Adrenal gland (tissue), 12 donors: ENCODE measurements around the gene SYCP2L. TPM values are rescaled to one million over a fixed set of nuclear protein-coding genes. Genes with fewer than 3 reads are reported as not detected.

Experiments used
- DNase-seq, 7 donors: peaks; one replicate each; pipeline ENCODE4 v3.0.0-alpha.2; 2019 to 2020
- H3K27ac ChIP-seq, 5 donors: fragments of 200-600 bp; sonication (generic) in 4 of 5; 1 replicate in 3 of 5; 2 replicates in 2 of 5; pipeline versions ENCODE4 v1.5.1 to v1.8.0; 2016 to 2020; ENCODE audit warnings: mild to moderate bottlenecking in 1 of 5
- H3K27me3 ChIP-seq: fragments of 200-600 bp; 2 replicates; pipeline ENCODE4 v1.8.0; 2021
- H3K36me3 ChIP-seq, 2 donors: fragments of 200-600 bp; replicated peaks in 1 of 2; 1 replicate in 1 of 2; 2 replicates in 1 of 2; pipeline versions ENCODE4 v1.5.1 to v1.8.0; 2018 to 2022
- H3K4me1 ChIP-seq, 2 donors: fragments of 200-600 bp; replicated peaks in 1 of 2; 1 replicate in 1 of 2; 2 replicates in 1 of 2; pipeline versions ENCODE4 v1.5.1 to v1.8.0; 2018 to 2021
- H3K4me3 ChIP-seq, 4 donors: fragments of 200-600 bp; sonication (generic) in 3 of 4; one replicate each; pipeline ENCODE4 v1.5.1; 2016 to 2018
- H3K9me3 ChIP-seq, 3 donors: fragments of 200-600 bp; sonication (generic) in 1 of 3; replicated peaks in 1 of 3; 1 replicate in 2 of 3; 2 replicates in 1 of 3; pipeline versions ENCODE4 v1.5.1 to v1.8.0; 2016 to 2021
- POLR2A ChIP-seq, 2 donors: fragments of 450-650 bp; IDR thresholded peaks; one replicate each; pipeline ENCODE4 v1.6.1; 2017; ENCODE audit warnings: antibody characterized with exemption in 2 of 2, mild to moderate bottlenecking in 2 of 2, moderate library complexity in 1 of 2
- WGBS, 4 donors: extraction: QIAGEN DNeasy Blood & Tissue Kit in 2 of 4; methylation state at CpG; one replicate each; pipeline versions ENCODE4 v1.1.5 to v1.1.7; 2013 to 2017; 5-methylcytosine and 5-hydroxymethylcytosine counted together
- intact Hi-C, 2 donors: fragments of 100-400 bp; cut with DNase I; formaldehyde crosslinking; loops; one replicate each; pipeline versions ENCODE4 v1.14.1 to v1.15.0; 2022 to 2023
- polyA plus RNA-seq, 3 donors: library from polyadenylated mRNA; stranded (reverse); fragments of 200-250 nt in 2 of 3; fragments of 350-450 nt in 1 of 3; fragmentation: Illumina TruSeq in 1 of 3; extraction: RNeasy Lipid Tissue Mini Kit (QIAGEN cat#74804) in 1 of 3; gene quantifications; one replicate each; pipeline ENCODE4 v1.2.3, GENCODE V29; 2013 to 2014
- total RNA-seq, 9 donors: library from RNA; depleted of rRNA in 4 of 9; stranded (reverse); fragments of >200 nt in 4 of 9; fragments of 120-200 nt in 1 of 9; fragmentation: NEBNext Ultra II Directional in 1 of 9; extraction: Animal tissue kit (Norgen Biotek cat#: 25700) in 1 of 9; gene quantifications; one replicate each; pipeline versions ENCODE4 v1.1.0 to v1.2.4, GENCODE V29; 2013 to 2023
- TF ChIP-seq, protein P1 (sequence below), 6 experiments: fragments of 450-650 bp in 4 of 6; fragments of 200-600 bp in 2 of 6; sonication (generic) in 1 of 6; IDR thresholded peaks; 1 replicate in 5 of 6; 2 replicates in 1 of 6; pipeline versions ENCODE4 v1.5.1 to v1.8.0; 2016 to 2021; ENCODE audit warnings: antibody characterized with exemption in 6 of 6, mild to moderate bottlenecking in 2 of 6, moderate library complexity in 1 of 6
- donor health status: healthy with polysubstance abuse.
- donor health status: Bipolar disorder and iron deficiency.
- donor health status: DM: yes; HTN: yes; CAD: no.
- donor health status: DM: no; HTN: no; CAD: no.
- donor health status: DM: no; HTN: no; CAD: no.
- donor health status: DM: yes; HTN: yes; CAD: no.

The SYCP2L gene
- total and polyA plus RNA-seq, 12 donors, result 0.09 to 3.0 (median 0.64) TPM; not detected in 2

DNA sequence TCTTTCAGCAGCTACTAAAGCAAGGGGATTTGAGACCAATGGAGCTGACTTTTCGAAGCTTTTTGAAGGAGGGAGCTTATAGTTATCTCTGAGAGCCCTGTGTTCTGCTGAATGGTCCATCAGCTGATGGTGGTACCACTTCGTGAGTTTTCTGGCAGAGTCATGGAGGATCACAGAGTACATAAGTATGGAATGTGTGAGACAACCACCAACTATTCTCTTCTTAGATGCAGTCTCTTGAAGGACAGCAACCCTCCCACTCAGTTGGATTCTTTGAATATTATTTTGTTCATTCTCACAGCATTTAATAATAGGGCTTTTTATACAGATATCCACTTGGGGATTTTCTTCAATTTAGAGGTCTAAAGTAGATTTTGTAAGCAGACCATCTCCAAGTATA, 81.9 kb downstream of the SYCP2L start:
- Histone ChIP-seq H3K4me1 (no peaks in the 10 kb centered on the region), H3K27me3 (no peaks in the 10 kb centered on the region), H3K4me3 (no peak overlapping the region), H3K9me3 (peaks cover 0 to 6% (median 0%) of the 10 kb centered on the region in 3 donors), H3K27ac (no peak overlapping the region), H3K36me3 (no peaks in the 10 kb centered on the region)
- no peak for DNase-seq
- intact Hi-C loops, result no loop called here
- 63 to 83% (median 75%) methylated on average over 2 of the region's 2 CpGs for WGBS, 4 donors
- no peak for TF ChIP-seq POLR2A (IDR thresholded peaks at IDR 0.05)
- TF ChIP-seq, protein P1, sequence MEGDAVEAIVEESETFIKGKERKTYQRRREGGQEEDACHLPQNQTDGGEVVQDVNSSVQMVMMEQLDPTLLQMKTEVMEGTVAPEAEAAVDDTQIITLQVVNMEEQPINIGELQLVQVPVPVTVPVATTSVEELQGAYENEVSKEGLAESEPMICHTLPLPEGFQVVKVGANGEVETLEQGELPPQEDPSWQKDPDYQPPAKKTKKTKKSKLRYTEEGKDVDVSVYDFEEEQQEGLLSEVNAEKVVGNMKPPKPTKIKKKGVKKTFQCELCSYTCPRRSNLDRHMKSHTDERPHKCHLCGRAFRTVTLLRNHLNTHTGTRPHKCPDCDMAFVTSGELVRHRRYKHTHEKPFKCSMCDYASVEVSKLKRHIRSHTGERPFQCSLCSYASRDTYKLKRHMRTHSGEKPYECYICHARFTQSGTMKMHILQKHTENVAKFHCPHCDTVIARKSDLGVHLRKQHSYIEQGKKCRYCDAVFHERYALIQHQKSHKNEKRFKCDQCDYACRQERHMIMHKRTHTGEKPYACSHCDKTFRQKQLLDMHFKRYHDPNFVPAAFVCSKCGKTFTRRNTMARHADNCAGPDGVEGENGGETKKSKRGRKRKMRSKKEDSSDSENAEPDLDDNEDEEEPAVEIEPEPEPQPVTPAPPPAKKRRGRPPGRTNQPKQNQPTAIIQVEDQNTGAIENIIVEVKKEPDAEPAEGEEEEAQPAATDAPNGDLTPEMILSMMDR (IDR thresholded peaks at IDR 0.05), result no peak

DNA sequence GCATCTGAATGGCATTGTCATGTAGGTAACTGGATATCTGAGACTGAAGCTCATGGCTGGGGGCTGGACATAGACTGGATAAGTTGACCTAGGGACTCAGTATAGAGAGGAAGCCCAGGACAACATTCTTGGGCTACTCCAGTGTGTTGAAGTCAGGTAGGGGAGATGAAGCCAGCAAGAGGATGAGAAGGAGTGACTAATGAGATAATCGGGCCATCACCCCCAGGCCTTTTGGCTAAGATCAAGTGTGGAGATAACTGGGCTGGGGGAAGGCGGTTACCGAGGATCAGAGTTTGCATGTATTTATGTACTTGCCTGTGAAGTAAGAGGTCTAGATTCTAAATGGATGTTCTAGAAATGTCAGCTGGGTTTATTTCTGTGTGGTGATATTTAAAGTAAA, 83.9 kb downstream of the SYCP2L start:
- peaks cover 0 to 6% (median 0%) of the 10 kb centered on the region in 3 donors for H3K9me3 ChIP-seq
- WGBS, 4 donors, result 82 to 92% (median 89%) methylated on average over 3 of the region's 3 CpGs
- intact Hi-C loops, result no loop called here

DNA sequence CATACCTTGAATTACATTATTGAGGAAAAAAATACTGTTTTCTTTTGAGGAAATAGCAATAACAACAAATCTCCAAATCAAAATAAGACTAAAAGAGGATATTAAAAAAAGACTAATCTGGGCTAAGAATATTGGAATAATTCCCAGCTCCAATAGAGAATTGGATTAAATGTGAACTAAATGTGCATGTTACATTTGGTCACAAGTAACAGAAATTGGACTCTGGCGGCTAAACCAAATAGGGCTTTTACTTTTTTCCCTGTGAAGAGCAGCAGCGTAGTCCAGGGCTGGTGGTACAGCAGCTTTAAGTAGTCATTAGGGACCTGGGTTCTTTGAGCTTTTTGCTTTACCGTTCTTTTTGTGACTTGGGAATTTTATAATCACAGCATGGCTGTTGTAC, 85.3 kb downstream of the SYCP2L start:
- H3K36me3 ChIP-seq, result no peaks in the 10 kb centered on the region
- TF ChIP-seq POLR2A (IDR thresholded peaks at IDR 0.05), result no peak
- TF ChIP-seq, protein P1 (IDR thresholded peaks at IDR 0.05), result no peak
- intact Hi-C loops, result no loop called here
- peaks cover 0 to 3% (median 0%) of the 10 kb centered on the region in 3 donors for H3K9me3 ChIP-seq
- WGBS, 4 donors, result 75 to 93% (median 90%) methylated on average over 3 of the region's 3 CpGs
- no peak for DNase-seq
- H3K27ac ChIP-seq, result no peak overlapping the region
- H3K4me3 ChIP-seq, result no peak overlapping the region
- no peaks in the 10 kb centered on the region for H3K27me3 ChIP-seq
- no peaks in the 10 kb centered on the region for H3K4me1 ChIP-seq

More for the DNA sequence above, 83.9 kb downstream of the SYCP2L start:
- DNase-seq, result no peak
- H3K4me1 ChIP-seq, result no peaks in the 10 kb centered on the region
- no peak for TF ChIP-seq POLR2A (IDR thresholded peaks at IDR 0.05)
- TF ChIP-seq, protein P1 (IDR thresholded peaks at IDR 0.05), result no peak
- no peaks in the 10 kb centered on the region for H3K27me3 ChIP-seq
- H3K27ac ChIP-seq, result no peak overlapping the region
- H3K36me3 ChIP-seq, result no peaks in the 10 kb centered on the region
- H3K4me3 ChIP-seq, result no peak overlapping the region

DNA sequence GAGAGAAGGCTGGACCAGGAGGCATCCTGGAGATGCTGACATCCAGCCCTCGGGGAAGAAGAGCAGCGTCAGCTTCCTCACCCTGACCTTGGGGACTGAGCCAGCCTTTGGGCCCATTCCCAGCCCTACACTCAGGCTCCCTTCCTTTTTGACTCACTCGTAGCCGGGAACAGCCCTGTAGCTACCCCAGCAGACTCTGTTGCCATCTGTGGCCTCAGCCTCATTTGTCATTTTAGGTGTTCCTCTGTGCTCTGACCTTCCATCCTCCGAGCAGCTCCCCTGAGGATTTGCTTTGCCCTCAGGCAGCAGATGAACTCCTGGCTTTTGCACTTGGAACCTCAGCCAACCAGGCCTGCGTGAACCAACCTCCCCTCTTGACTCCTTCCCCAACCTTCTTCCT, 89.7 kb downstream of the SYCP2L start:
- no peak overlapping the region for H3K4me3 ChIP-seq
- H3K27ac ChIP-seq, result no peak overlapping the region
- TF ChIP-seq, protein P1 (IDR thresholded peaks at IDR 0.05), result no peak
- TF ChIP-seq POLR2A (IDR thresholded peaks at IDR 0.05), result no peak
- DNase-seq, result peak in 5 of 7 donors; percentile 15 to 52 (median 43)
- H3K27me3 ChIP-seq, result no peaks in the 10 kb centered on the region
- no peaks in the 10 kb centered on the region for H3K4me1 ChIP-seq
- H3K9me3 ChIP-seq, result no peaks in the 10 kb centered on the region
- WGBS, 4 donors, result 34 to 62% (median 44%) methylated on average over 6 of the region's 6 CpGs
- intact Hi-C loops, result no loop called here
- no peaks in the 10 kb centered on the region for H3K36me3 ChIP-seq
